GM12878 (cell line): ENCODE results near the gene RABL2A. TPM values are rescaled to one million over a fixed set of nuclear protein-coding genes. Genes with fewer than 3 reads are reported as not detected.

ENCODE experiments used
- ATAC-seq: fragments of 200-7000 bp; cut with Tn5 transposase; 3 replicates; pipeline ENCODE4 v1.9.1; 2020; ENCODE audit warnings: mild to moderate bottlenecking, moderate library complexity
- BruUV-seq: library from RNA; stranded (reverse); fragments of 400-500 nt; replicated peaks from 2 replicates; lab custom pipeline; 2021; lab: Mats Ljungman, UMichigan
- CTCF ChIA-PET: fragments of 300-600 bp; sonication (Branson Sonifier 250); formaldehyde crosslinking; extraction: SDS; loops from one replicate; lab custom pipeline; 2021; ENCODE audit warnings: inconsistent platforms; lab: Yijun Ruan, JAX
- POLR2A ChIA-PET: fragments of 350-600 bp; formaldehyde crosslinking; extraction: SDS; loops from one replicate; lab custom pipeline; 2021; ENCODE audit warnings: inconsistent platforms; lab: Charles Lee
- RAD21 ChIA-PET: fragments of 300-600 bp; sonication (Branson Sonifier 250); formaldehyde crosslinking; loops from one replicate; lab custom pipeline; 2023; ENCODE audit warnings: antibody characterized with exemption; ENCODE audit not compliant: unreplicated experiment; lab: Charles Lee
- SMC1A ChIA-PET: fragments of 300-600 bp; sonication (Branson Sonifier 250); formaldehyde crosslinking; loops from one replicate; lab custom pipeline; 2023; ENCODE audit not compliant: unreplicated experiment, uncharacterized antibody; lab: Charles Lee
- DNase-seq: peaks from one replicate; pipeline ENCODE4 v3.0.0-alpha.2; 2011; ENCODE audit warnings: low read depth, low spot score
- FAIRE-seq: peaks from 3 replicates; lab custom pipeline; 2011; peaks lifted over from hg19 to GRCh38; lab: Jason Lieb, UNC
- H2AFZ ChIP-seq: 2 replicates; pipeline ENCODE4 v1.6.0; 2011; ENCODE audit warnings: low read depth, low read length, control low read depth; ENCODE audit not compliant: control insufficient read depth
- H3K27ac ChIP-seq: 2 replicates; pipeline ENCODE4 v1.5.1; 2011; ENCODE audit warnings: control low read depth; ENCODE audit not compliant: control insufficient read depth, insufficient read depth
- H3K27me3 ChIP-seq, 2 experiments: replicated peaks in 1 of 2; 2 replicates each; pipeline versions ENCODE4 v1.6.0 to v1.6.1; 2011; ENCODE audit warnings: low read length in 1 of 2; ENCODE audit not compliant: control insufficient read depth in 2 of 2, insufficient read depth in 2 of 2
- H3K36me3 ChIP-seq, 2 experiments: 2 replicates each; pipeline ENCODE4 v1.5.1; 2011; ENCODE audit warnings: low read length in 1 of 2; ENCODE audit not compliant: control insufficient read depth in 2 of 2, insufficient read depth in 2 of 2
- H3K4me1 ChIP-seq: 2 replicates; pipeline ENCODE4 v1.6.1; 2011; ENCODE audit warnings: mild to moderate bottlenecking, low read length, moderate library complexity, mixed read lengths; ENCODE audit not compliant: control insufficient read depth, insufficient read depth
- H3K4me2 ChIP-seq: 2 replicates; pipeline ENCODE4 v1.6.0; 2011; ENCODE audit warnings: control low read depth; ENCODE audit not compliant: control insufficient read depth, insufficient read depth
- H3K4me3 ChIP-seq: fragments of 200-600 bp; sonication (generic); 2 replicates; pipeline ENCODE4 v1.5.1; 2016
- H3K79me2 ChIP-seq: 2 replicates; pipeline ENCODE4 v1.6.0; 2011; ENCODE audit warnings: low read length; ENCODE audit not compliant: control insufficient read depth, insufficient read depth
- H3K9ac ChIP-seq: 2 replicates; pipeline ENCODE4 v1.8.0; 2011; ENCODE audit warnings: low read length, control low read depth, mixed read lengths; ENCODE audit not compliant: control insufficient read depth, insufficient read depth
- H3K9me3 ChIP-seq: replicated peaks from 3 replicates; pipeline ENCODE4 v1.5.1; 2011; ENCODE audit warnings: mild to moderate bottlenecking, low read length; ENCODE audit not compliant: control insufficient read depth, insufficient read depth
- H4K20me1 ChIP-seq: 2 replicates; pipeline ENCODE4 v1.6.0; 2011; ENCODE audit not compliant: control insufficient read depth, insufficient read depth
- BRCA1 ChIP-seq: IDR thresholded peaks from 2 replicates; pipeline ENCODE4 v1.6.1; 2011; ENCODE audit warnings: low read depth, low read length, improper control_type of control experiment
- CBFB ChIP-seq: IDR thresholded peaks from 2 replicates; pipeline ENCODE4 v1.6.1; 2016; ENCODE audit warnings: antibody characterized with exemption, low read depth
- ELK1 ChIP-seq: IDR thresholded peaks from 2 replicates; pipeline ENCODE4 v1.6.1; 2012; ENCODE audit warnings: low read depth, low read length, improper control_type of control experiment
- FOXK2 ChIP-seq: fragments of 450-650 bp; IDR thresholded peaks from 2 replicates; pipeline ENCODE4 v1.6.1; 2017; ENCODE audit warnings: mild to moderate bottlenecking, moderate library complexity
- HDGF ChIP-seq: fragments of 450-650 bp; IDR thresholded peaks from 2 replicates; pipeline ENCODE4 v1.6.1; 2016; ENCODE audit warnings: antibody characterized with exemption
- IRF4 ChIP-seq: IDR thresholded peaks from 2 replicates; pipeline ENCODE4 v1.6.1; 2011; ENCODE audit warnings: low read depth, low read length
- PML ChIP-seq: IDR thresholded peaks from 2 replicates; pipeline ENCODE4 v1.6.1; 2012; ENCODE audit warnings: low read length, inconsistent platforms
- RELA ChIP-seq: fragments of 450-650 bp; IDR thresholded peaks from 2 replicates; pipeline ENCODE4 v1.8.0; 2014; ENCODE audit warnings: borderline replicate concordance; ENCODE audit not compliant: partially characterized antibody
- RUNX3 ChIP-seq: IDR thresholded peaks from 2 replicates; pipeline ENCODE4 v1.6.1; 2012; ENCODE audit warnings: low read length, inconsistent platforms
- SUPT20H ChIP-seq: IDR thresholded peaks from 2 replicates; pipeline ENCODE4 v1.6.1; 2011; ENCODE audit warnings: low read depth, mild to moderate bottlenecking, low read length, moderate library complexity, borderline replicate concordance; ENCODE audit not compliant: control insufficient read depth
- SUZ12 ChIP-seq: fragments of 200-600 bp; sonication (generic); IDR thresholded peaks from one replicate; pipeline ENCODE4 v1.6.1; 2018; ENCODE audit warnings: antibody characterized with exemption, mild to moderate bottlenecking; ENCODE audit not compliant: unreplicated experiment
- ZBED1 ChIP-seq: IDR thresholded peaks from 2 replicates; pipeline ENCODE4 v1.6.1; 2016; ENCODE audit warnings: borderline replicate concordance
- ZNF274 ChIP-seq: IDR thresholded peaks from one replicate; pipeline ENCODE4 v1.8.0; 2011; ENCODE audit not compliant: insufficient read length, insufficient read depth
- ZNF687 ChIP-seq: fragments of 450-650 bp; IDR thresholded peaks from 2 replicates; pipeline ENCODE4 v1.6.1; 2017; ENCODE audit warnings: mild to moderate bottlenecking, moderate library complexity
- WGBS: methylation state at CpG from one replicate; pipeline ENCODE4 v1.1.6; 2016; ENCODE audit warnings: low lambda C conversion rate; ENCODE audit not compliant: insufficient replicate concordance, insufficient coverage; ENCODE audit errors: missing lambda C conversion rate; 5-methylcytosine and 5-hydroxymethylcytosine counted together
- in situ Hi-C: fragments of 300-500 bp; cut with MboI; formaldehyde crosslinking; loops from 9 replicates; pipeline ENCODE4 v1.14.3; 2018; ENCODE audit warnings: mixed read lengths
- intact Hi-C: fragments of 100-400 bp; cut with micrococcal nuclease; formaldehyde crosslinking; loops from one replicate; pipeline ENCODE4 v1.14.2; 2022; ENCODE audit not compliant: unreplicated experiment
- polyA plus RNA-seq, 11 experiments: library from polyadenylated mRNA; depleted of rRNA in 4 of 11; unstranded in 6 of 11; stranded (reverse) in 5 of 11; fragments of >200 nt; fragmentation: Nextera tagmentation in 4 of 11; fragmentation: Illumina TruSeq in 1 of 11; extraction: Ambion mirVana in 4 of 11; extraction: Trizol in 1 of 11; gene quantifications; 1 replicate in 1 of 11; 2 replicates in 10 of 11; pipeline versions ENCODE4 v1.2.1 to v1.2.3, GENCODE V29; 2011 to 2016; ENCODE audit warnings: inconsistent platforms in 2 of 11, missing spikeins in 2 of 11, low read depth in 1 of 11
- total RNA-seq, 4 experiments: library from RNA; depleted of rRNA in 3 of 4; stranded (reverse); fragments of >200 nt in 3 of 4; fragmentation: Illumina TruSeq in 1 of 4; extraction: Trizol in 1 of 4; gene quantifications; 2 replicates each; pipeline versions ENCODE4 v1.2.1 to v1.2.3, GENCODE V29; 2013 to 2021
- TF ChIP-seq, protein P1 (sequence below): IDR thresholded peaks from 2 replicates; pipeline ENCODE4 v1.6.1; 2011; ENCODE audit warnings: low read depth, mild to moderate bottlenecking, low read length, moderate library complexity, borderline replicate concordance; ENCODE audit errors: extremely low read depth

The RABL2A gene
- total and polyA plus RNA-seq, 10 of the 15 experiments (the other 5 are each of a cell fraction or from before 2014, with no cell fraction given), result 0.87 to 17.9 (median 9.7) TPM

GRCh38 chr2:113676623-113677266 lies 49.7 kb downstream of the RABL2A start:
- H3K9me3 ChIP-seq, result no peaks in the 10 kb centered on the region
- intact Hi-C loops (no loop called here), in situ Hi-C loops (no loop called here)
- H4K20me1 ChIP-seq, result no peaks in the 10 kb centered on the region
- H2AFZ ChIP-seq, result no peak overlapping the region
- H3K4me3 ChIP-seq, result no peak overlapping the region
- H3K4me2 ChIP-seq, result no peak overlapping the region
- no peaks in the 10 kb centered on the region for H3K27me3 ChIP-seq
- RAD21 ChIA-PET, result interaction anchor here (0.6 to 1.3 kb wide), 2 partner anchors 12 to 24 kb away, joined by 3 to 6 read pairs; no protein-coding TSS in a partner anchor
- H3K27ac ChIP-seq, result no peak overlapping the region
- no peaks in the 10 kb centered on the region for H3K79me2 ChIP-seq
- no peaks in the 10 kb centered on the region for H3K36me3 ChIP-seq
- POLR2A ChIA-PET, result no interaction called here
- FAIRE-seq, result no peak
- SMC1A ChIA-PET, result interaction anchor here (0.8 to 1.6 kb wide), 6 partner anchors 15 to 88 kb away, joined by 3 to 5 read pairs (median 4); no protein-coding TSS in a partner anchor
- DNase-seq, result no peak
- no TSS peak for BruUV-seq
- no peaks in the 10 kb centered on the region for H3K4me1 ChIP-seq
- no peak for ATAC-seq
- 60% methylated on average over 4 of the region's 4 CpGs for WGBS
- CTCF ChIA-PET, result interaction anchor here (0.6 to 1.6 kb wide), 3 partner anchors 15 to 89 kb away, joined by 3 to 7 read pairs (median 3); no protein-coding TSS in a partner anchor
- no peak overlapping the region for H3K9ac ChIP-seq
- TF ChIP-seq IRF4, result no peak
- TF ChIP-seq ZBED1, result no peak
- TF ChIP-seq, protein P1, sequence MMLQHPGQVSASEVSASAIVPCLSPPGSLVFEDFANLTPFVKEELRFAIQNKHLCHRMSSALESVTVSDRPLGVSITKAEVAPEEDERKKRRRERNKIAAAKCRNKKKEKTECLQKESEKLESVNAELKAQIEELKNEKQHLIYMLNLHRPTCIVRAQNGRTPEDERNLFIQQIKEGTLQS, result no peak
- TF ChIP-seq ZNF687, result no peak
- no peak for TF ChIP-seq CBFB
- no peak for TF ChIP-seq BRCA1
- TF ChIP-seq RUNX3, result no peak
- TF ChIP-seq SUPT20H, result no peak
- no peak for TF ChIP-seq ZNF274
- TF ChIP-seq FOXK2, result no peak
- TF ChIP-seq RELA, result no peak
- no peak for TF ChIP-seq SUZ12
- no peak for TF ChIP-seq ELK1
- TF ChIP-seq PML, result no peak
- no peak for TF ChIP-seq HDGF
